Caco-2 (cell line): Measurements from ENCODE around the gene XPR1. TPM values are rescaled to one million over a fixed set of nuclear protein-coding genes. Genes with fewer than 3 reads are reported as not detected.

Source experiments
- BruUV-seq: library from RNA; stranded (reverse); fragments of 400-500 nt; replicated peaks from 2 replicates; lab custom pipeline; 2021; lab: Mats Ljungman, UMichigan
- CTCF ChIA-PET: fragments of 300-600 bp; sonication (Branson Sonifier 250); formaldehyde crosslinking; loops from one replicate; lab custom pipeline; 2022; ENCODE audit warnings: antibody characterized with exemption; lab: Charles Lee
- POLR2A ChIA-PET: fragments of 300-600 bp; sonication (Branson Sonifier 250); formaldehyde crosslinking; loops from one replicate; lab custom pipeline; 2022; ENCODE audit warnings: antibody characterized with exemption; lab: Charles Lee
- DNase-seq, 2 experiments: peaks; one replicate each; pipeline versions ENCODE4 v3.0.0 to v3.0.0-alpha.2; 2020 to 2022
- H3K27me3 ChIP-seq: replicated peaks from 2 replicates; pipeline ENCODE4 v1.6.0; 2011; ENCODE audit warnings: low read length; ENCODE audit not compliant: control insufficient read depth, insufficient read depth
- H3K36me3 ChIP-seq: 2 replicates; pipeline ENCODE4 v1.5.1; 2011; ENCODE audit warnings: low read length; ENCODE audit not compliant: control insufficient read depth, insufficient read depth
- H3K4me1 ChIP-seq: fragments of 250-450 bp; sonication (Bioruptor Pico); 2 replicates; pipeline ENCODE4 v1.5.1; 2020; ENCODE audit warnings: mild to moderate bottlenecking
- H3K4me3 ChIP-seq: 2 replicates; pipeline ENCODE4 v1.5.1; 2011; ENCODE audit warnings: low read depth, mild to moderate bottlenecking, control low read depth, low read length
- H3K9me3 ChIP-seq: fragments of 250-450 bp; sonication (Bioruptor Pico); 2 replicates; pipeline ENCODE4 v1.5.1; 2020; ENCODE audit warnings: mild to moderate bottlenecking, moderate library complexity
- H3K27ac Mint-ChIP-seq: one replicate; pipeline ENCODE4 v1.8.0; 2022; ENCODE audit warnings: mixed read lengths; ENCODE audit not compliant: unreplicated experiment
- H3K27me3 Mint-ChIP-seq: one replicate; pipeline ENCODE4 v1.8.0; 2022; ENCODE audit warnings: mixed read lengths; ENCODE audit not compliant: insufficient read depth, unreplicated experiment
- H3K36me3 Mint-ChIP-seq: one replicate; pipeline ENCODE4 v1.8.0; 2022; ENCODE audit warnings: mild to moderate bottlenecking, mixed read lengths; ENCODE audit not compliant: insufficient read depth, unreplicated experiment
- H3K4me1 Mint-ChIP-seq: one replicate; pipeline ENCODE4 v1.8.0; 2022; ENCODE audit warnings: low read depth, mixed read lengths; ENCODE audit not compliant: unreplicated experiment
- H3K4me3 Mint-ChIP-seq: one replicate; pipeline ENCODE4 v1.8.0; 2022; ENCODE audit warnings: mild to moderate bottlenecking, moderate library complexity, mixed read lengths; ENCODE audit not compliant: unreplicated experiment
- H3K9me3 Mint-ChIP-seq: one replicate; pipeline ENCODE4 v1.8.0; 2022; ENCODE audit warnings: mixed read lengths; ENCODE audit not compliant: unreplicated experiment
- intact Hi-C: fragments of 100-400 bp; cut with micrococcal nuclease; formaldehyde crosslinking; loops from one replicate; pipeline ENCODE4 v1.10.0; 2022; ENCODE audit not compliant: unreplicated experiment
- total RNA-seq: library from RNA; stranded (reverse); gene quantifications from 2 replicates; pipeline ENCODE4 v1.2.3, GENCODE V29; 2022
- TF ChIP-seq, protein P1 (sequence below), 2 experiments: fragments of 200-600 bp in 1 of 2; IDR thresholded peaks; 1 replicate in 1 of 2; 2 replicates in 1 of 2; pipeline versions ENCODE4 v1.5.1 to v1.8.0; 2011 to 2022; ENCODE audit warnings: antibody characterized with exemption in 1 of 2, control low read depth in 1 of 2, inconsistent platforms in 1 of 2, low read depth in 1 of 2, low read length in 1 of 2, mild to moderate bottlenecking in 1 of 2, moderate library complexity in 1 of 2; ENCODE audit not compliant: insufficient read depth in 1 of 2, severe bottlenecking in 1 of 2, unreplicated experiment in 1 of 2

The XPR1 gene
- total RNA-seq, 1 experiment from 2014 or later = 34.4 TPM

DNA sequence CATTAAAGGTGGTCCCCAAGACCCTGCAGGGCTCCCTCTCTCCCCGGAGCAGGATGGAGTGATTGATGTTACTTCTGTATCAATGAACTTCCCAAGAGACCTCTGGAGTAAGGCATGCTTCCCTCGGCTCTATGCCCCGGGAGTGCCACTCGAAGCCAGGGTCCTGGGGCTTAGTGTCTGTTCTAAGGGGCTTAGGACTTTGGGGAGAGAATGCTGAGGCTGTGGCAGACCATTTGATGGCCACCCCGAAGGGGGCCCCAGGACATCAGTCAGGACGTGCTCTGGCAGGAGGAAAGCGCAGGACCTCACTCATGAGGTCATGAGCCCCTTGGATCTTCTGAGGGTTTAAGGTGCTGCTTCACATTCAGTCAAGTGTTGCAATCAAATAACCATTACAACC, 288.4 kb downstream of the XPR1 start:
- H3K9me3 ChIP-seq = no peaks in the 10 kb centered on the region
- TF ChIP-seq, protein P1, sequence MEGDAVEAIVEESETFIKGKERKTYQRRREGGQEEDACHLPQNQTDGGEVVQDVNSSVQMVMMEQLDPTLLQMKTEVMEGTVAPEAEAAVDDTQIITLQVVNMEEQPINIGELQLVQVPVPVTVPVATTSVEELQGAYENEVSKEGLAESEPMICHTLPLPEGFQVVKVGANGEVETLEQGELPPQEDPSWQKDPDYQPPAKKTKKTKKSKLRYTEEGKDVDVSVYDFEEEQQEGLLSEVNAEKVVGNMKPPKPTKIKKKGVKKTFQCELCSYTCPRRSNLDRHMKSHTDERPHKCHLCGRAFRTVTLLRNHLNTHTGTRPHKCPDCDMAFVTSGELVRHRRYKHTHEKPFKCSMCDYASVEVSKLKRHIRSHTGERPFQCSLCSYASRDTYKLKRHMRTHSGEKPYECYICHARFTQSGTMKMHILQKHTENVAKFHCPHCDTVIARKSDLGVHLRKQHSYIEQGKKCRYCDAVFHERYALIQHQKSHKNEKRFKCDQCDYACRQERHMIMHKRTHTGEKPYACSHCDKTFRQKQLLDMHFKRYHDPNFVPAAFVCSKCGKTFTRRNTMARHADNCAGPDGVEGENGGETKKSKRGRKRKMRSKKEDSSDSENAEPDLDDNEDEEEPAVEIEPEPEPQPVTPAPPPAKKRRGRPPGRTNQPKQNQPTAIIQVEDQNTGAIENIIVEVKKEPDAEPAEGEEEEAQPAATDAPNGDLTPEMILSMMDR (IDR thresholded peaks at IDR 0.05; ENCODE audit: insufficient read depth in 1 of 2, low read depth in 1 of 2, low read length in 1 of 2, severe bottlenecking in 1 of 2, unreplicated experiment in 1 of 2) = no peak
- ChIA-PET CTCF (interaction anchor here (0.5 to 1.4 kb wide), 3 partner anchors 8 to 48 kb away, joined by 3 read pairs; no protein-coding TSS in a partner anchor), POLR2A (no interaction called here)
- peaks cover 23% of the 10 kb centered on the region for H3K4me1 ChIP-seq
- H3K27me3 ChIP-seq = no peaks in the 10 kb centered on the region
- H3K36me3 ChIP-seq = no peaks in the 10 kb centered on the region
- Mint-ChIP-seq H3K36me3 (peaks cover 8% of the 10 kb centered on the region), H3K9me3 (no peaks in the 10 kb centered on the region), H3K27ac (no peak overlapping the region), H3K27me3 (no peaks in the 10 kb centered on the region), H3K4me1 (peaks cover 16% of the 10 kb centered on the region), H3K4me3 (no peak overlapping the region)
- no peak overlapping the region for H3K4me3 ChIP-seq
- no peak for DNase-seq
- intact Hi-C loops = no loop called here
- BruUV-seq = no TSS peak

DNA sequence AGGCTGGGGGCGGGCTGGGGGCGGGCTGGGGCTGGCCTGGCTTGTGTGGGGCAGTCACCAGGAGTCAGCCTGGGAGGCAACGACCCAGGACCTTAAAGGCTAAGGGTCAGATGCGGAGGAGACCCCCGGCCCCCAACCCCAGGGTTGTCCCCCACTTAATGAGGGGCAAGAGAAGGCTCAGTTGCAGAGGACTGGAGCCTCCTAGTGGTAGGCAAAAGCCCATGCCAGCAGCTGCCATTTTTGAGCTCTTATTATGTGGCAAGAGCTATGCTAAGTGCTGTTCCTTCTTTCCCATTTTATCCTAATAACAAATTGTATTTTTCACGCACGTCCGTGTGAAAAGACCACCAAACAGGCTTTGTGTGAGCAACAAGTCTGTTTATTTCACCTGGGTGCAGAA, 288.9 kb downstream of the XPR1 start:
- H3K4me1 Mint-ChIP-seq = peaks cover 16% of the 10 kb centered on the region

DNA sequence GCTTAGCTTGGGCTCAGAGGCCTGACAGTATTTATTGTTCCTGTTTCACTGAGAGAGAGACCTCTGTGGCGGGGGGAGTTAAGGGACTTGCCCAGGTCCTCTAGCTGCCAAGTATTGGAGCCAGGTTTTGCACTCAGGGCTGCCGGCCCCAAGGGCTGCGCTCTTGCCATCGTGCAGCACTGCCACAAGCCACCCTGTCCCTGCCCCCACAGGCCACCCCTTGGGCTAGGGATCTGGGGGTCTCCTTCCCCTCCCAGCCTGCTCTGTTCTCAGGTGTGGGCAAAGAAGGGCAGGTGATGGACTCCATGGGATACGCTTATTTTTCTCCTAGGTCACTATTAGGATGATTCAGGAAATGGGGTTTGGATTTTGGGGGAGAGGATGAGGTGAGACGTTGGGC, 289.6 kb downstream of the XPR1 start:
- no peak overlapping the region for H3K4me3 ChIP-seq

More for the DNA sequence above, 288.9 kb downstream of the XPR1 start:
- Mint-ChIP-seq H3K36me3 (peaks cover 8% of the 10 kb centered on the region), H3K4me3 (no peak overlapping the region), H3K27ac (no peak overlapping the region), H3K9me3 (no peaks in the 10 kb centered on the region), H3K27me3 (no peaks in the 10 kb centered on the region)
- TF ChIP-seq, protein P1 (IDR thresholded peaks at IDR 0.05; ENCODE audit: insufficient read depth in 1 of 2, low read depth in 1 of 2, low read length in 1 of 2, severe bottlenecking in 1 of 2, unreplicated experiment in 1 of 2) = no peak
- no peak for DNase-seq
- no peak overlapping the region for H3K4me3 ChIP-seq
- H3K4me1 ChIP-seq = peaks cover 28% of the 10 kb centered on the region
- H3K27me3 ChIP-seq = no peaks in the 10 kb centered on the region
- ChIA-PET CTCF (interaction anchor here (0.5 to 1.4 kb wide), 3 partner anchors 9 to 48 kb away, joined by 3 read pairs; no protein-coding TSS in a partner anchor), POLR2A (no interaction called here)
- H3K36me3 ChIP-seq = no peaks in the 10 kb centered on the region
- intact Hi-C loops = no loop called here
- no peaks in the 10 kb centered on the region for H3K9me3 ChIP-seq
- no TSS peak for BruUV-seq

More for the DNA sequence above, 289.6 kb downstream of the XPR1 start:
- CTCF ChIA-PET = interaction anchor here (1.4 kb wide), 1 partner anchor 9 kb away, joined by 3 read pairs; no protein-coding TSS in a partner anchor
- no TSS peak for BruUV-seq
- peaks cover 16% of the 10 kb centered on the region for H3K4me1 Mint-ChIP-seq
- no peak overlapping the region for H3K4me3 Mint-ChIP-seq
- POLR2A ChIA-PET = no interaction called here
- no peaks in the 10 kb centered on the region for H3K9me3 Mint-ChIP-seq
- intact Hi-C loops = no loop called here
- Histone ChIP-seq H3K36me3 (no peaks in the 10 kb centered on the region), H3K27me3 (no peaks in the 10 kb centered on the region), H3K4me1 (peaks cover 33% of the 10 kb centered on the region), H3K9me3 (no peaks in the 10 kb centered on the region)
- H3K27me3 Mint-ChIP-seq = no peaks in the 10 kb centered on the region
- H3K27ac Mint-ChIP-seq = no peak overlapping the region
- peaks cover 8% of the 10 kb centered on the region for H3K36me3 Mint-ChIP-seq
- DNase-seq = no peak
- TF ChIP-seq, protein P1 (IDR thresholded peaks at IDR 0.05; ENCODE audit: insufficient read depth in 1 of 2, low read depth in 1 of 2, low read length in 1 of 2, severe bottlenecking in 1 of 2, unreplicated experiment in 1 of 2) = no peak
